ENCODE data around the gene LRP8.

Gene LRP8

DNA sequence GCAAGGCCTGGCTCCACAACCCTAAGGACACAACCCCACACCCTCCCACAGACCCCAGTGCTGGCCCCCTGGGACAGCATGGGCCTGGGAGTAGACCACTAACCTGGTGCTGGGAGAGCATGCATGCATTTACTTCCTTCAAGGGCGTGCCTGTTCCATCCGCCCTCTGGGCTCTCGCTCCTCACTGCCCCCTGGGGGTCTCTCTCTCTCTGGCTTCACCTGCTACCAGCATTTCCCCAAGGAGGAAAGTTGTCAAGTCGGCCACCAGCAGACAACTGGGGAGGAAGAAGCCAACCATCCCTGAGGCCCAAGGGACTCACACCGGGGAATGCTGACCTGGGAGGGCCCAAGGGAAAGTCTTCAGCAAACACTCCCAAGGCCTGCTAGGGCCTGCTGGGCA, 6.5 kb downstream of the LRP8 start:
- no peak for DNase-seq

DNA sequence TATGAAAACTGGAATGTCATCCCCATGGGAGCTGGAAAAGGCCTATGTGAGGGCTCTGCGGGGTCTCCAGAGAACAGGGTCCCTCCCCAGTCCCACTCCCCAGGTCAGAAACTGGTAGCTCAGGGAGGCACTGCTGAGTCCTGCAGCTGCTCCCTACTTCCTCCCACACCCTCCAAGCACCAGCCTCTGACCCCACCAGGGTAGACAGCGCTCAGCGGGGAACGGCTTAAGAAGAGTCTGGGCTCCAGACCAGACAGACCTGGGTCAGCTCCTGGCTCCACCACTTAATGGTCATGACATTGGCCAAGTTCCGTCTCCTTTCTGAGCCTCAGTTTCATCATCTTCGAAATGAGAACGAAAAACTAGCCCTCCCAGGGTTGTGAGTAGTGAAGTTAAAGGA, 7.2 kb downstream of the LRP8 start:
- no peak for DNase-seq

GRCh38 chr1:53319296-53320101, 8.4 kb downstream of the LRP8 start:
- DNase-seq, result no peak

GRCh38 chr1:53317646-53318539, 10.0 kb downstream of the LRP8 start:
- DNase-seq, result no peak

- DNase-seq, result no peak
These were observed 10.9 kb downstream of the LRP8 start for GRCh38 chr1:53316766-53317581.

DNA sequence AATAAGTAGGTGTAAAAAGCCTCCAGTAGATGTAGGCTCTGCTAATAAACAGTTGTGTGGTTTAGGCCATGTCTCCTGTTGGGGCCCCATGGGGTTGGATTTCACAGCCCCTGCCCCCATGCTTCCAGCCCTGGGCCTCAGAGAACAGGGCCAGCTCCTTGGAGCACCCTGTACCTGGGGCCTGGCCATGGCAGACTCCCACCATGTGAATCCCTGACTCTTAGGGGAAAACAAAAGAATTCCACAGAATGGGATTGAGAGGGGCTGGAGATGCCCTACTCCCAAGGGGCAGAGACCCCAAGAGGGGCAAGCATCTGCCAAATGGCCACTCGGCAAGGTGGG, 11.5 kb downstream of the LRP8 start:
- no peak for DNase-seq

- DNase-seq, result no peak
These were observed 12.1 kb downstream of the LRP8 start for GRCh38 chr1:53315456-53316423.

DNA sequence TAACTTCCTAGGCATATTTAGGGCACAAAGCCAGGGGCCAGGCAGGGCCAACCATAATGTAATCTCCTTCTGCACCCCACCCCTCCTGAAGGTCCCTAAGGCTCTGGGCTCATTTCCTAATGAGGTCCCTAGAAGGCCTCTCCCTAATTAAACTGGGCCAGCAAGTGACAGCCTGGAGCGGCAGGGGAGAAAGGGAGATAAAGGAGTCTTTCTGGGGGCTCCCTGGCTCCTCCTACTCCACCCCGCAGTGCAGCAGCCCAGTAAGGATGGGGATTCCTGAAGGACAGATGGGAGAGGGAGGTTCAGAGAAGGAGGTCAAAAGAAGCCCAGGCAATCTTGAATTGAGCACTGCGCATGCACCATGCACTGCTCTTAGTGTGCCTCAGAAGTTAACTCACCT, 12.8 kb downstream of the LRP8 start:
- DNase-seq, result no peak

DNA sequence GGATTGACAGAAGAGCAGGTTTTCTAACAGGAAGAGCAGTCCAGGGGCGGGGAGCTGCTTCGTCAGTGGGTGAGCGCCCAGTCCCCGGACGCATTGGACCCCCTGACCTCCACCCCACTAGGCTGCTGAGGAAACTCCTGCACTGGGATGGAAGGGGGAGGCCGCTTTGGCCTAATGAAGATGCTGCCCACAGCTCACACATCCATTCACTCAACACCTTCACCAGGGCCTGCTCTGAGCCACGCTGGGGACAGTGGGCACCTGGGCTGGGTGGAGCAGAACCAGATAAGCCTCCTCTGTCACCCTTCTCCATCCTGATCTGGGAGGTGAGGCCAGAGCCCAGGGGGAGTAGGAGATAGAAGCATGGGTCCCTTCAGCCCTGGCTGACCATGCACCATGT, 13.3 kb downstream of the LRP8 start:
- DNase-seq, result no peak

- DNase-seq, result no peak
These were observed 13.8 kb downstream of the LRP8 start for GRCh38 chr1:53314096-53314495.

DNA sequence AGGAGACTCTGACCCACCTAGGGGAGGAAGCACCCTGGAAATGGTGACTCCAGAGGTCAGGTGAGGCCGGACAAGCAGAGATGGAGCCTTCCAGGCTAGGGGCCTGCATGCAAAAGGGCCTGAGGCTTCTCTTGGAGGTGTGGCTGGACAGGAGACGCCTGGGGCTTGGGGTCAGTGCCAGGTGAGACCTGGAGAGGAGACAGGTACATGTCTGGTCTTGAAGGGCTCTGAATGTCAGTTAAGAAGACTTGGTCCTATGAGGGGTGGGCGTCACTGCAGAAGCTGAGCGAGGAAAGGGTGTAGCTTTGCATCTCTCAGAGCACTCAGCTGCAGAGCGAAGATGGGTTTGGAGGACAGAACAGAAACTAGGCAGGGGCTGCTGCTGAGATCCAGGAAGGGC, 14.3 kb downstream of the LRP8 start:
- DNase-seq, result no peak

DNA sequence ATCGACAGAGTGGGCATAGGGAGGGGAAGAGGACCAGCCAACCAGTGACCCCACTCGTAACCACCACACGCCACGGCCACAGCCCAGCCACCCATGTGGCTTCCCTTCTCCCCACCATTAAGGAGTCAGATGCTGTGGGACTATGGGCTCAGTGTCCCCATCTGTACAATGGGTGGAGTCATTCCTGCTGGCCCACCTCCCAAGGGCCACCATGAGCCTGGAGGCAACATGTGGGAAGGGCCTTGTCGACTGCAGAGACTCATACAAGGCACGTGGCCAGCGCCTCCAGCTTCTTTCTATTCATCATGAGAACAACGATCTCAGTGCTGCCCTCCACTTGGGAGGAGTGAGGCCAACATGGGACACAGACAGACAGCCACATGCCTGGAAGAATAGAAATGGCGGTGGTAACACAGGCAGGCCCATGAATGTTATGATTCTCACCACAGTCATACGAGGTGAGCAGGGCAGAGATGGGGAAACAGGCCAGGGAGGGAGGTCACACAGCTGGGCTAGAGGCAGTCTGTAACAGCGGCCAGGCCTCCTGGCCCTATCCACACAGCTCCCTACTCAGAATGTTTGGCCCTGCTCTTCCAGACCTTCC, 16.1 kb downstream of the LRP8 start:
- DNase-seq, result no peak

DNA sequence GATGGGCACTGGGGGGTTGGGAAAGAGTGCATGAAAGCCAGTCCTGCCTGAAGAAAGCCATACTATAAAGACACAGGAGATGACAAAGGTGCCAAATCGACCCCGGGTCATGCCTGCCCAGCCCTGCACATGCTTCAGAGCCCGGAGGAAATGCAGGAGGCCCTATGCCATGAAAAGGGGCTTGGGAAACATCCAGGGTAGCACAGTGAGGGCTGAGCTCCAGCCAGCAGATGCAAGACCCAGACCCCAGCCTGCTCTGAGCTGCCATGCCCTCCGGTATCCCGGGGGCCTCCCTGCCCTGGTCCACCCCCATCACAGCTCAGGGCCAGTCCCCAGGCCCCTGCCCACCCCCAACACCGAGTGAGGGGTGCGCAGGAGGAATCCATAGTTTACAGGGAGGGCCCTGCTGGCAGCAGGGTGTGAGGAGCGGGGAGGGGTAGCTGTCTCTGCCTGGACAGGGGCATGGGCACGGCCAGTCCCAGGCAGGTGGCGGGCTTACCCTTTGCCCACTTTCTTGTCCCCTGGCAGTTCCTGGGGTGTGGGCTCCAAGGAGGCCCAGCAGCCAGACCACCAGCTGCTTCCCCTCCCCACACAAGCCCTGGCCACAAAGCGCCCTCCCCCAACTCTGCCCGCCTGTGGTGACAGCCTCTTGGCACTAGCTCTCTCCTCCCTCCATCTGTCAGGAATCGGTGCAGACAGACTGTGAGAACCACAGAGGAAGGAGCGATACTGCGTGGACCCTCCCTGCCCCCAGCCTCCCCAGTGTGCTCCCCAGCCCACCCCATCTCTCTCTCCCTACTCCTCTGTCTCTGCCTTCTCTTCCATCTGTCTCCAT, 16.8 kb downstream of the LRP8 start:
- no peak for DNase-seq

DNA sequence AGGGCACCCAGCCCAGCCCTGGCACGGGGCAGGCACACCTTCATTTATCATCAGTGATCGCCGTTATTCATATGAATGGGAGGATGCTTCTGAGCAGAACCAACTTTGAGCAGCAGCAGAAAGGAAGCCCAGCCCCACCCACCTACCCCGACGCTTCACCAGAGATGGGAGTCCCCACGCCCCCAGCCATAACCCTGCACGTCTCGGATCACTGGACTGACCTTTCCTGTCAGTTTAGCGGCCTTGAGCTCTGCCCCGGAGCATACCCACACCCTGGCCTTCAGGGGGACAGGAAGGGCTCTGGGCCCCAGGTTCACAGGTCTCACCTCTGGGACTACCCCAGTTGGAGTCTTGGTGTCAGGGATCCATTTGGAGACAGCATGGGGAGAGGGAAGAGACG, 18.1 kb downstream of the LRP8 start:
- DNase-seq, result no peak

- DNase-seq, result no peak
These were observed 19.4 kb downstream of the LRP8 start for GRCh38 chr1:53308506-53308905.

GRCh38 chr1:53307037-53307436, 20.8 kb downstream of the LRP8 start:
- no peak for DNase-seq

- DNase-seq, result no peak
These were observed 21.7 kb downstream of the LRP8 start for GRCh38 chr1:53306168-53306567.

DNA sequence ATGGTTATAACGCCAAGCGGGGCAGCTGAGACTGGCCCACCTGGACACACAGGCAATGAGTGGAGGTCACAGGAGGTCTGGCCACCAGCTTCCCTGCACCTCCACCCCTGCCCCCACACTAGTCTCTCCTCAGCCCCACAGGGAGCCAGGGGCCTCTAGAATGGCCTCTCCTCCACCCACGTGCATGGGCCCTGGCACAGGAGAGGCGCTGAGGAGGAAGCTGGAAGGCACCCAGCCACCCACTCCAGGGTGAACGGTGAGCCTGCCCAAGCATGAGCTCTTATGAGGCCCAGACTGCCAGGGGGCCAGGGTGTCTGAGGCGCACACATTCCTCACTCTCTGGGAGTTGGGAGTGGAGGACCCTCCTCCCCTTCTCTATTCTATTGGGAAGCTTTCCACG, 22.2 kb downstream of the LRP8 start:
- DNase-seq, result no peak

DNA sequence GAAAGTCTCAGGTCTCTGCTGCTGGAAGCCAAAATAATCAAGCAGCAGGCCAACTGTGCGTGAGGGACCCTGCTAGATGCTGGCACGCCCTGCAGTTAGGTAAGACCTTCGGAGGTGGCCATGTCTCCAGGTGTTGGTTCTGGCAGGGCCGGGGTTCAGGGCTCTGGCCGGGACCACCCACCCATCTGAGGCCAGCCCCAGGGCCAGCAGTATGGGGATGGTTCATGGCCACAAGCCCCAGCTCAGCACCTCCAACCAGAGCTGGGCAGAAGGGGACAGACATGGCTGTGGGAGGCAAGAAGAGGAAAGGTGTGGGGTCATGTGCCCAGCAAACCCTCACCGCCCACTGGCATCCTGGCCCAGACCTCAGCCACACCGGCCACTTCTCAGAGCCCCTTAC, 23.3 kb downstream of the LRP8 start:
- DNase-seq, result no peak

- no peak for DNase-seq
These were observed 23.9 kb downstream of the LRP8 start for GRCh38 chr1:53303726-53304515.
